ENCODE results near the gene REV3L.
"Not testable (repeated sequence)": the region's sequence is repeated elsewhere in the genome, so short reads cannot be mapped to it uniquely, and the experiment has no call there.

REV3L gene

GRCh38 chr6:111297776-111298175 lies 185.2 kb downstream of the REV3L start:
- Histone ChIP-seq H3K27ac (no peak overlapping the region), H3K4me2 (no peak overlapping the region), H3K36me3 (peaks cover 41% of the 10 kb centered on the region), H3K9ac (no peak overlapping the region), H3K27me3 (no peaks in the 10 kb centered on the region), H3K4me3 (no peak overlapping the region), H4K20me1 (no peaks in the 10 kb centered on the region), H3K9me3 (peaks cover 17% of the 10 kb centered on the region), H3K4me1 (peaks cover 25% of the 10 kb centered on the region)
- no peak for TF ChIP-seq Cebpa-rat (IDR thresholded peaks at IDR 0.05)

- Histone ChIP-seq H3K4me2 (no peak overlapping the region), H3K4me3 (no peak overlapping the region), H3K4me1 (peaks cover 30% of the 10 kb centered on the region), H3K27me3 (no peaks in the 10 kb centered on the region), H3K36me3 (peaks cover 33% of the 10 kb centered on the region), H3K9me3 (peaks cover 3% of the 10 kb centered on the region; the same call in 1 of the 2 replicates), H3K27ac (no peak overlapping the region), H3K9ac (no peak overlapping the region), H4K20me1 (no peaks in the 10 kb centered on the region)
- no peak for TF ChIP-seq Cebpa-rat (IDR thresholded peaks at IDR 0.05)
Observed at GRCh38 chr6:111294374-111294967, 188.5 kb downstream of the REV3L start.

- Histone ChIP-seq H3K9me3 (no peaks in the 10 kb centered on the region), H3K27ac (no peak overlapping the region), H3K4me1 (peaks cover 33% of the 10 kb centered on the region), H3K36me3 (peaks cover 20% of the 10 kb centered on the region), H3K4me2 (0 out of 2 replicates have a peak overlapping the region, but pooled peaks have one; percentile 43), H3K9ac (no peak overlapping the region), H4K20me1 (no peaks in the 10 kb centered on the region), H3K27me3 (no peaks in the 10 kb centered on the region), H3K4me3 (no peak overlapping the region)
- TF ChIP-seq Cebpa-rat (IDR thresholded peaks at IDR 0.05): no peak
Observed at GRCh38 chr6:111291336-111292259, 191.4 kb downstream of the REV3L start.

GRCh38 chr6:111290689-111291335 lies 192.2 kb downstream of the REV3L start:
- peaks cover 33% of the 10 kb centered on the region for H3K4me1 ChIP-seq
- H3K9ac ChIP-seq, H3K9me3 ChIP-seq, H3K27ac ChIP-seq, H3K27me3 ChIP-seq, H3K4me3 ChIP-seq, H4K20me1 ChIP-seq: not testable (repeated sequence)
- 0 out of 2 replicates have a peak, but pooled peaks cover 18% of the 10 kb centered on the region for H3K36me3 ChIP-seq
- H3K4me2 ChIP-seq: peak overlapping the region; percentile 43; the same call in 1 of the 2 replicates

- not testable (repeated sequence) for H3K4me3 ChIP-seq, H3K4me2 ChIP-seq, H3K27ac ChIP-seq, H3K9ac ChIP-seq, H3K4me1 ChIP-seq, H3K27me3 ChIP-seq, H4K20me1 ChIP-seq
- Histone ChIP-seq H3K9me3 (peaks cover 13% of the 10 kb centered on the region; the same call in 1 of the 2 replicates), H3K36me3 (peaks cover 51% of the 10 kb centered on the region)
Observed at GRCh38 chr6:111284356-111284755, 198.7 kb downstream of the REV3L start.

- Histone ChIP-seq H3K9ac (no peak overlapping the region), H3K27me3 (no peaks in the 10 kb centered on the region), H3K4me3 (no peak overlapping the region), H3K4me1 (no peaks in the 10 kb centered on the region), H3K27ac (no peak overlapping the region), H3K9me3 (peaks cover 18% of the 10 kb centered on the region), H3K4me2 (no peak overlapping the region; the same call in 1 of the 2 replicates), H3K36me3 (peaks cover 57% of the 10 kb centered on the region), H4K20me1 (no peaks in the 10 kb centered on the region)
- TF ChIP-seq Cebpa-rat (IDR thresholded peaks at IDR 0.05): no peak
Observed at GRCh38 chr6:111283707-111284106, 199.3 kb downstream of the REV3L start.

GRCh38 chr6:111282515-111282914 lies 200.5 kb downstream of the REV3L start:
- Histone ChIP-seq H3K4me1 (no peaks in the 10 kb centered on the region), H3K9me3 (peaks cover 30% of the 10 kb centered on the region), H3K36me3 (peaks cover 69% of the 10 kb centered on the region)

GRCh38 chr6:111280445-111280955 lies 202.5 kb downstream of the REV3L start:
- Histone ChIP-seq H4K20me1 (no peaks in the 10 kb centered on the region), H3K9ac (no peak overlapping the region), H3K36me3 (peaks cover 82% of the 10 kb centered on the region), H3K4me1 (no peaks in the 10 kb centered on the region), H3K9me3 (peaks cover 50% of the 10 kb centered on the region), H3K27me3 (no peaks in the 10 kb centered on the region), H3K4me3 (no peak overlapping the region), H3K4me2 (no peak overlapping the region), H3K27ac (no peak overlapping the region)
- TF ChIP-seq Cebpa-rat (IDR thresholded peaks at IDR 0.05): no peak

More at GRCh38 chr6:111282515-111282914, 200.5 kb downstream of the REV3L start:
- Histone ChIP-seq H3K4me2 (no peak overlapping the region), H3K9ac (no peak overlapping the region), H3K4me3 (no peak overlapping the region), H3K27ac (no peak overlapping the region), H3K27me3 (no peaks in the 10 kb centered on the region), H4K20me1 (no peaks in the 10 kb centered on the region)
- TF ChIP-seq Cebpa-rat (IDR thresholded peaks at IDR 0.05): no peak

- no peak overlapping the region for H3K27ac ChIP-seq
- no peaks in the 10 kb centered on the region for H4K20me1 ChIP-seq
- no peaks in the 10 kb centered on the region for H3K27me3 ChIP-seq
- TF ChIP-seq Cebpa-rat (IDR thresholded peaks at IDR 0.05): no peak
- no peak overlapping the region for H3K4me2 ChIP-seq
- peaks cover 68% of the 10 kb centered on the region for H3K9me3 ChIP-seq
- H3K36me3 ChIP-seq: peaks cover 97% of the 10 kb centered on the region
- no peak overlapping the region for H3K4me3 ChIP-seq
- no peak overlapping the region for H3K9ac ChIP-seq
- no peaks in the 10 kb centered on the region for H3K4me1 ChIP-seq
Observed at GRCh38 chr6:111278731-111279130, 204.3 kb downstream of the REV3L start.

Data from BLaER1 (cell line).